ENCODE data around the gene HIGD1A.
"Not testable (repeated sequence)": the region's sequence is repeated elsewhere in the genome, so short reads cannot be mapped to it uniquely, and the experiment has no call there.

The HIGD1A gene

GRCh38 chr3:42819351-42819965 lies 15.2 kb upstream of the HIGD1A start:
- no peak for ATAC-seq (replicated peaks)
- H3K4me3 Mint-ChIP-seq = no peak overlapping the region
- no peaks in the 10 kb centered on the region for H3K36me3 Mint-ChIP-seq (ENCODE audit: insufficient read depth)
- no peak overlapping the region for H3K27ac Mint-ChIP-seq
- H3K27me3 Mint-ChIP-seq = peaks cover 9 to 12% of the 10 kb centered on the region in 2 donors
- H3K4me1 Mint-ChIP-seq (ENCODE audit: low read depth in 2 of 2) = no peaks in the 10 kb centered on the region
- no peak for DNase-seq
- H3K9me3 Mint-ChIP-seq = no peaks in the 10 kb centered on the region

- H3K27ac Mint-ChIP-seq = no peak overlapping the region
- H3K4me1 Mint-ChIP-seq (ENCODE audit: low read depth in 2 of 2) = peaks cover 0 to 2% of the 10 kb centered on the region in 2 donors
- H3K4me3 Mint-ChIP-seq = no peak overlapping the region
- ATAC-seq (replicated peaks) = no peak
- DNase-seq = no peak
- peaks cover 0 to 14% of the 10 kb centered on the region in 2 donors for H3K27me3 Mint-ChIP-seq
- no peaks in the 10 kb centered on the region for H3K9me3 Mint-ChIP-seq
- H3K36me3 Mint-ChIP-seq (ENCODE audit: insufficient read depth) = no peaks in the 10 kb centered on the region
Observed at GRCh38 chr3:42815826-42816225, 11.5 kb upstream of the HIGD1A start.

- no peak overlapping the region for H3K27ac Mint-ChIP-seq
- H3K27me3 Mint-ChIP-seq = peaks cover 0 to 18% of the 10 kb centered on the region in 2 donors
- H3K36me3 Mint-ChIP-seq (ENCODE audit: insufficient read depth) = no peaks in the 10 kb centered on the region
- no peak overlapping the region for H3K4me3 Mint-ChIP-seq
- DNase-seq (no peak), ATAC-seq (replicated peaks) (no peak)
- peaks cover 0 to 2% of the 10 kb centered on the region in 2 donors for H3K4me1 Mint-ChIP-seq (ENCODE audit: low read depth in 2 of 2)
- no peaks in the 10 kb centered on the region for H3K9me3 Mint-ChIP-seq
Observed at GRCh38 chr3:42814914-42815507, 10.7 kb upstream of the HIGD1A start.

- DNase-seq = no peak
- peaks cover 0 to 2% of the 10 kb centered on the region in 2 donors for H3K4me1 Mint-ChIP-seq (ENCODE audit: low read depth in 2 of 2)
- H3K4me3 Mint-ChIP-seq = no peak overlapping the region
- H3K36me3 Mint-ChIP-seq (ENCODE audit: insufficient read depth) = no peaks in the 10 kb centered on the region
- no peak for ATAC-seq (replicated peaks)
- peaks cover 0 to 22% of the 10 kb centered on the region in 2 donors for H3K27me3 Mint-ChIP-seq
- no peak overlapping the region for H3K27ac Mint-ChIP-seq
- H3K9me3 Mint-ChIP-seq = no peaks in the 10 kb centered on the region
Observed at GRCh38 chr3:42814246-42814645, 10.0 kb upstream of the HIGD1A start.

- Mint-ChIP-seq H3K27ac (peak overlapping the region in 1 of 2 donors; percentile 60), H3K27me3 (peaks cover 10 to 32% of the 10 kb centered on the region in 2 donors)
- not testable (repeated sequence) for DNase-seq; H3K9me3 Mint-ChIP-seq; H3K4me3 Mint-ChIP-seq; H3K4me1 Mint-ChIP-seq (ENCODE audit: low read depth in 2 of 2); H3K36me3 Mint-ChIP-seq (ENCODE audit: insufficient read depth); ATAC-seq (replicated peaks)
Observed at GRCh38 chr3:42811118-42811883, 7.0 kb upstream of the HIGD1A start.

- H3K4me3 Mint-ChIP-seq; H3K4me1 Mint-ChIP-seq (ENCODE audit: low read depth in 2 of 2); H3K9me3 Mint-ChIP-seq; H3K36me3 Mint-ChIP-seq (ENCODE audit: insufficient read depth); DNase-seq; ATAC-seq (replicated peaks): not testable (repeated sequence)
- peak overlapping the region in 1 of 2 donors; percentile 60 for H3K27ac Mint-ChIP-seq
- peaks cover 16 to 38% of the 10 kb centered on the region in 2 donors for H3K27me3 Mint-ChIP-seq
Observed at GRCh38 chr3:42810706-42811105, 6.4 kb upstream of the HIGD1A start.

- no peak within 1 kb of the TSS for H3K27ac Mint-ChIP-seq
- H3K36me3 Mint-ChIP-seq (ENCODE audit: insufficient read depth) = peaks cover 11% of the 10 kb centered on the region
- H3K4me1 Mint-ChIP-seq (ENCODE audit: low read depth in 2 of 2) = peaks cover 7% of the 10 kb centered on the region in 2 donors
- no peaks in the 10 kb centered on the region for H3K9me3 Mint-ChIP-seq
- H3K27me3 Mint-ChIP-seq = peaks cover 19 to 44% of the 10 kb centered on the region in 2 donors
- H3K4me3 Mint-ChIP-seq = no peak within 1 kb of the TSS
- no peak for ATAC-seq (replicated peaks)
- DNase-seq = no peak
Observed at GRCh38 chr3:42809202-42809601, 4.9 kb upstream of the HIGD1A start, which contains the start of gene ACKR2. Gene ACKR2 (plus strand): TSS chr3:42809445. CDS start chr3:42864503, 55,058 bp downstream.

GRCh38 chr3:42807929-42808328 lies 3.6 kb upstream of the HIGD1A start:
- no peaks in the 10 kb centered on the region for H3K9me3 Mint-ChIP-seq
- H3K27me3 Mint-ChIP-seq = peaks cover 19 to 44% of the 10 kb centered on the region in 2 donors
- no peak for ATAC-seq (replicated peaks)
- DNase-seq = no peak
- peaks cover 16% of the 10 kb centered on the region for H3K36me3 Mint-ChIP-seq (ENCODE audit: insufficient read depth)
- no peak overlapping the region for H3K4me3 Mint-ChIP-seq
- no peak overlapping the region for H3K27ac Mint-ChIP-seq
- H3K4me1 Mint-ChIP-seq (ENCODE audit: low read depth in 2 of 2) = peaks cover 18 to 20% of the 10 kb centered on the region in 2 donors

GRCh38 chr3:42805141-42805821 lies 991 bp upstream of the HIGD1A start:
- Mint-ChIP-seq H3K36me3 (ENCODE audit: insufficient read depth) (peaks cover 16% of the 10 kb centered on the region), H3K4me1 (ENCODE audit: low read depth in 2 of 2) (peaks cover 24 to 37% of the 10 kb centered on the region in 2 donors), H3K9me3 (no peaks in the 10 kb centered on the region), H3K27ac (peak overlapping the region; percentile 87 to 96), H3K4me3 (peak overlapping the region; percentile 96), H3K27me3 (peaks cover 19 to 26% of the 10 kb centered on the region in 2 donors)
- ATAC-seq (replicated peaks) (no peak), DNase-seq (no peak)

- ATAC-seq (replicated peaks) (no peak), DNase-seq (no peak)
- no peaks in the 10 kb centered on the region for H3K9me3 Mint-ChIP-seq
- H3K27me3 Mint-ChIP-seq = peaks cover 19 to 26% of the 10 kb centered on the region in 2 donors
- peaks cover 16% of the 10 kb centered on the region for H3K36me3 Mint-ChIP-seq (ENCODE audit: insufficient read depth)
- peak overlapping the region; percentile 96 for H3K4me3 Mint-ChIP-seq
- peaks cover 25 to 39% of the 10 kb centered on the region in 2 donors for H3K4me1 Mint-ChIP-seq (ENCODE audit: low read depth in 2 of 2)
- peak overlapping the region; percentile 87 to 96 for H3K27ac Mint-ChIP-seq
Observed at GRCh38 chr3:42804831-42805132, 492 bp upstream of the HIGD1A start.

GRCh38 chr3:42803414-42804105 lies 730 bp downstream of the HIGD1A start:
- Mint-ChIP-seq H3K9me3 (no peaks in the 10 kb centered on the region), H3K4me3 (peak overlapping the region; percentile 96), H3K27ac (peak overlapping the region; percentile 87 to 96), H3K27me3 (peaks cover 16 to 19% of the 10 kb centered on the region in 2 donors), H3K36me3 (ENCODE audit: insufficient read depth) (peaks cover 16% of the 10 kb centered on the region), H3K4me1 (ENCODE audit: low read depth in 2 of 2) (peaks cover 25 to 42% of the 10 kb centered on the region in 2 donors)
- ATAC-seq (replicated peaks) (peak; percentile 11), DNase-seq (peak in 1 of 3 experiments; percentile 4)

GRCh38 chr3:42802876-42803413 lies 1.3 kb downstream of the HIGD1A start:
- DNase-seq (no peak), ATAC-seq (replicated peaks) (no peak)
- Mint-ChIP-seq H3K27ac (peak overlapping the region; percentile 87 to 96), H3K4me1 (ENCODE audit: low read depth in 2 of 2) (peaks cover 25 to 42% of the 10 kb centered on the region in 2 donors), H3K27me3 (peaks cover 16 to 19% of the 10 kb centered on the region in 2 donors), H3K36me3 (ENCODE audit: insufficient read depth) (peaks cover 16% of the 10 kb centered on the region), H3K9me3 (no peaks in the 10 kb centered on the region), H3K4me3 (peak overlapping the region; percentile 96)

Measured in effector memory CD8-positive, alpha-beta T cell (primary cell).